IMR-90 (cell line): ENCODE measurements around the gene VPS8.

ENCODE experiments used
- BHLHE40 ChIP-seq: fragments of 150-350 bp; IDR thresholded peaks from 2 replicates; pipeline ENCODE4 v1.6.1; 2016; ENCODE audit warnings: mild to moderate bottlenecking, low read depth, low read length
- CHD1 ChIP-seq: IDR thresholded peaks from 2 replicates; pipeline ENCODE4 v1.6.1; 2012; ENCODE audit warnings: low read depth, low read length, improper control_type of control experiment
- MAFK ChIP-seq: IDR thresholded peaks from 2 replicates; pipeline ENCODE4 v1.6.1; 2012; ENCODE audit warnings: low read depth, low read length, improper control_type of control experiment
- SMC3 ChIP-seq: fragments of 150-350 bp; IDR thresholded peaks from 2 replicates; pipeline ENCODE4 v1.6.1; 2016; ENCODE audit warnings: low read depth, mild to moderate bottlenecking, antibody characterized with exemption, low read length, moderate library complexity
- TF ChIP-seq, protein P1 (sequence below): conservative IDR thresholded peaks from 2 replicates; pipeline ENCODE4 v1.5.1; 2012; ENCODE audit warnings: mild to moderate bottlenecking, low read depth, low read length, improper control_type of control experiment

DNA sequence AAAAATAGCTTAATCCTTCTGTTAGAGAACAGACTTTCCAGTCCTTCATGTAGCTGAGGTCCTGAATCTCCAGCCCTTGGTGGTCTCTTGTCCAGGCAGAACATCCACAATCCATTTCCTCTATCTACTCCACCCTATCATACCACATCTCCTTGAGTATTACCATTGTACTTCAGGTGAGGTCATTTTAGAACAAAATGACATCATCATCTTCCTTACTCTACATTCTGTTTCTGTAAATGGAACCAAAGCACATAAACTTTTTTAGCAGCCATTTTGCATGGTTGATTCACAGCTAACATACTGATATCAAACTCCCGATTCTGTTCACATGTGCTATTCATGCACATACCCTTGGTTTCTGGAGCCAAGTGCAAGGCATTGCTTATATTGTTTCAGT lies 228.5 kb downstream of the VPS8 start:
- TF ChIP-seq, protein P1, sequence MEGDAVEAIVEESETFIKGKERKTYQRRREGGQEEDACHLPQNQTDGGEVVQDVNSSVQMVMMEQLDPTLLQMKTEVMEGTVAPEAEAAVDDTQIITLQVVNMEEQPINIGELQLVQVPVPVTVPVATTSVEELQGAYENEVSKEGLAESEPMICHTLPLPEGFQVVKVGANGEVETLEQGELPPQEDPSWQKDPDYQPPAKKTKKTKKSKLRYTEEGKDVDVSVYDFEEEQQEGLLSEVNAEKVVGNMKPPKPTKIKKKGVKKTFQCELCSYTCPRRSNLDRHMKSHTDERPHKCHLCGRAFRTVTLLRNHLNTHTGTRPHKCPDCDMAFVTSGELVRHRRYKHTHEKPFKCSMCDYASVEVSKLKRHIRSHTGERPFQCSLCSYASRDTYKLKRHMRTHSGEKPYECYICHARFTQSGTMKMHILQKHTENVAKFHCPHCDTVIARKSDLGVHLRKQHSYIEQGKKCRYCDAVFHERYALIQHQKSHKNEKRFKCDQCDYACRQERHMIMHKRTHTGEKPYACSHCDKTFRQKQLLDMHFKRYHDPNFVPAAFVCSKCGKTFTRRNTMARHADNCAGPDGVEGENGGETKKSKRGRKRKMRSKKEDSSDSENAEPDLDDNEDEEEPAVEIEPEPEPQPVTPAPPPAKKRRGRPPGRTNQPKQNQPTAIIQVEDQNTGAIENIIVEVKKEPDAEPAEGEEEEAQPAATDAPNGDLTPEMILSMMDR, result no peak
- no peak for TF ChIP-seq SMC3
- TF ChIP-seq CHD1, result no peak
- no peak for TF ChIP-seq BHLHE40
- TF ChIP-seq MAFK, result no peak
